ENCODE data around the gene PPP1R14B. TPM values are rescaled to one million over a fixed set of nuclear protein-coding genes. Genes with fewer than 3 reads are reported as not detected.

The PPP1R14B gene
- total and polyA plus RNA-seq, 2 experiments from 2014 or later: 115 to 239 TPM

- H3K79me2 ChIP-seq (ENCODE audit: insufficient read depth): no peaks in the 10 kb centered on the region
- no peaks in the 10 kb centered on the region for H3K36me3 ChIP-seq (ENCODE audit: low read depth)
- no peaks in the 10 kb centered on the region for H3K27me3 ChIP-seq (replicated peaks; ENCODE audit: insufficient read depth)
- H3K9me2 ChIP-seq (ENCODE audit: insufficient read depth): no peaks in the 10 kb centered on the region
- no peaks in the 10 kb centered on the region for H4K20me1 ChIP-seq (ENCODE audit: insufficient read depth)
- no peak overlapping the region for H2AFZ ChIP-seq
- no peak for TF ChIP-seq EZH2 (IDR thresholded peaks at IDR 0.05; ENCODE audit: insufficient read depth, poor library complexity, severe bottlenecking)
- no peak for TF ChIP-seq EZH2phosphoT487 (IDR thresholded peaks at IDR 0.05; ENCODE audit: insufficient read depth, low read depth)
- no peak overlapping the region for H3K4me3 ChIP-seq
- peaks cover 21% of the 10 kb centered on the region for H3K4me1 ChIP-seq (ENCODE audit: insufficient read depth)
- no peak for DNase-seq
- H3K9me3 ChIP-seq (ENCODE audit: low read depth): no peaks in the 10 kb centered on the region
- no peak overlapping the region for H3K4me2 ChIP-seq (ENCODE audit: unreplicated experiment)
- no peak overlapping the region for H3K27ac ChIP-seq
- peaks cover 18% of the 10 kb centered on the region for H3F3A ChIP-seq (ENCODE audit: insufficient read depth)
- 84 to 97% methylated on average over 13 to 30 of the region's 30 CpGs for WGBS, 2 experiments (ENCODE audit: low coverage in 1 of 2, low lambda C conversion rate in 2 of 2, missing lambda C conversion rate in 2 of 2)
- H3K9ac ChIP-seq: no peak overlapping the region
- in situ Hi-C loops (cut with MboI): no loop called here
These were observed 35.4 kb downstream of the PPP1R14B start for GRCh38 chr11:64211181-64211872.

- Histone ChIP-seq H3K79me2 (ENCODE audit: insufficient read depth) (no peaks in the 10 kb centered on the region), H3K27ac (no peak overlapping the region), H3K27me3 (replicated peaks; ENCODE audit: insufficient read depth) (no peaks in the 10 kb centered on the region), H3K4me2 (ENCODE audit: unreplicated experiment) (no peak overlapping the region), H2AFZ (no peak overlapping the region), H3K4me1 (ENCODE audit: insufficient read depth) (peaks cover 19% of the 10 kb centered on the region), H3K9ac (no peak overlapping the region), H3K9me2 (ENCODE audit: insufficient read depth) (no peaks in the 10 kb centered on the region), H3K9me3 (ENCODE audit: low read depth) (no peaks in the 10 kb centered on the region), H3K36me3 (ENCODE audit: low read depth) (no peaks in the 10 kb centered on the region), H3F3A (ENCODE audit: insufficient read depth) (peaks cover 20% of the 10 kb centered on the region), H3K4me3 (no peak overlapping the region), H4K20me1 (ENCODE audit: insufficient read depth) (no peaks in the 10 kb centered on the region)
- TF ChIP-seq EZH2 (IDR thresholded peaks at IDR 0.05; ENCODE audit: insufficient read depth, poor library complexity, severe bottlenecking): no peak
- no peak for TF ChIP-seq EZH2phosphoT487 (IDR thresholded peaks at IDR 0.05; ENCODE audit: insufficient read depth, low read depth)
- no peak for DNase-seq
- in situ Hi-C loops (cut with MboI): no loop called here
- 94 to 96% methylated on average over 18 to 24 of the region's 24 CpGs for WGBS, 2 experiments (ENCODE audit: low coverage in 1 of 2, low lambda C conversion rate in 2 of 2, missing lambda C conversion rate in 2 of 2)
These were observed 36.3 kb downstream of the PPP1R14B start for GRCh38 chr11:64210301-64211020.

GRCh38 chr11:64209563-64209843 is 37.2 kb downstream of the PPP1R14B start:
- no peaks in the 10 kb centered on the region for H3K36me3 ChIP-seq (ENCODE audit: low read depth)
- no peak for DNase-seq
- no peaks in the 10 kb centered on the region for H3K27me3 ChIP-seq (replicated peaks; ENCODE audit: insufficient read depth)
- peaks cover 10% of the 10 kb centered on the region for H3K4me1 ChIP-seq (ENCODE audit: insufficient read depth)
- no peak overlapping the region for H3K4me2 ChIP-seq (ENCODE audit: unreplicated experiment)
- H3K9me3 ChIP-seq (ENCODE audit: low read depth): no peaks in the 10 kb centered on the region
- no peaks in the 10 kb centered on the region for H4K20me1 ChIP-seq (ENCODE audit: insufficient read depth)
- in situ Hi-C loops (cut with MboI): no loop called here
- TF ChIP-seq EZH2phosphoT487 (IDR thresholded peaks at IDR 0.05; ENCODE audit: insufficient read depth, low read depth) (no peak), EZH2 (IDR thresholded peaks at IDR 0.05; ENCODE audit: insufficient read depth, poor library complexity, severe bottlenecking) (no peak)
- H2AFZ ChIP-seq: no peak overlapping the region
- peaks cover 13% of the 10 kb centered on the region for H3F3A ChIP-seq (ENCODE audit: insufficient read depth)
- WGBS, 2 experiments (ENCODE audit: low coverage in 1 of 2, low lambda C conversion rate in 2 of 2, missing lambda C conversion rate in 2 of 2): 94 to 100% methylated on average over 6 to 8 of the region's 8 CpGs
- no peak overlapping the region for H3K4me3 ChIP-seq
- no peaks in the 10 kb centered on the region for H3K79me2 ChIP-seq (ENCODE audit: insufficient read depth)
- no peak overlapping the region for H3K27ac ChIP-seq
- no peaks in the 10 kb centered on the region for H3K9me2 ChIP-seq (ENCODE audit: insufficient read depth)
- H3K9ac ChIP-seq: no peak overlapping the region

GRCh38 chr11:64208796-64209562 is 37.8 kb downstream of the PPP1R14B start:
- Histone ChIP-seq H2AFZ (no peak overlapping the region), H3K4me3 (no peak overlapping the region), H3K4me1 (ENCODE audit: insufficient read depth) (peaks cover 13% of the 10 kb centered on the region), H3K9ac (no peak overlapping the region), H3K9me2 (ENCODE audit: insufficient read depth) (no peaks in the 10 kb centered on the region), H3K79me2 (ENCODE audit: insufficient read depth) (no peaks in the 10 kb centered on the region), H4K20me1 (ENCODE audit: insufficient read depth) (no peaks in the 10 kb centered on the region), H3K36me3 (ENCODE audit: low read depth) (no peaks in the 10 kb centered on the region), H3K27ac (no peak overlapping the region), H3F3A (ENCODE audit: insufficient read depth) (peaks cover 8% of the 10 kb centered on the region), H3K4me2 (ENCODE audit: unreplicated experiment) (no peak overlapping the region), H3K9me3 (ENCODE audit: low read depth) (no peaks in the 10 kb centered on the region), H3K27me3 (replicated peaks; ENCODE audit: insufficient read depth) (no peaks in the 10 kb centered on the region)
- in situ Hi-C loops (cut with MboI): no loop called here
- TF ChIP-seq EZH2 (IDR thresholded peaks at IDR 0.05; ENCODE audit: insufficient read depth, poor library complexity, severe bottlenecking) (no peak), EZH2phosphoT487 (IDR thresholded peaks at IDR 0.05; ENCODE audit: insufficient read depth, low read depth) (no peak)
- DNase-seq: no peak
- 86 to 87% methylated on average over 18 of the region's 18 CpGs for WGBS, 2 experiments (ENCODE audit: low coverage in 1 of 2, low lambda C conversion rate in 2 of 2, missing lambda C conversion rate in 2 of 2)

Data from GM23248 (cell line).